Measurements from ENCODE around the gene CRYBG2. TPM values are rescaled to one million over a fixed set of nuclear protein-coding genes. Genes with fewer than 3 reads are reported as not detected.
A peak's percentile ranks its signal among the peaks of the same experiment; 100 is the strongest.

CRYBG2 gene
- total RNA-seq, 1 donor, result not detected

DNA sequence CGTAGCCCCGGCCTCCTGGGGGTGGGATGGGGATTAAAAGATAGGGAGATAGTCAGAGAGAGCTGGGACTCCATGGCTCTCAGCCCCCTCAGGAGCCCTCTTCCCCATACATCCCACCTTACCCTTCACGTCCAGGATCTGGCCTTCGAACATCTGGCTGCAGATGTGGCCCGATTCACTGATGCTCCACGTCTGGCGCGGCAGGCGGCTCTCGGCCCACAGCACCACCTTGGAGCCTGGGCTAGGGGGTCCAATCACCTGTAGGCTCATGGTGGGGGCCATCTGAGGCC lies 31.9 kb downstream of the CRYBG2 start:
- TF ChIP-seq, protein P1, sequence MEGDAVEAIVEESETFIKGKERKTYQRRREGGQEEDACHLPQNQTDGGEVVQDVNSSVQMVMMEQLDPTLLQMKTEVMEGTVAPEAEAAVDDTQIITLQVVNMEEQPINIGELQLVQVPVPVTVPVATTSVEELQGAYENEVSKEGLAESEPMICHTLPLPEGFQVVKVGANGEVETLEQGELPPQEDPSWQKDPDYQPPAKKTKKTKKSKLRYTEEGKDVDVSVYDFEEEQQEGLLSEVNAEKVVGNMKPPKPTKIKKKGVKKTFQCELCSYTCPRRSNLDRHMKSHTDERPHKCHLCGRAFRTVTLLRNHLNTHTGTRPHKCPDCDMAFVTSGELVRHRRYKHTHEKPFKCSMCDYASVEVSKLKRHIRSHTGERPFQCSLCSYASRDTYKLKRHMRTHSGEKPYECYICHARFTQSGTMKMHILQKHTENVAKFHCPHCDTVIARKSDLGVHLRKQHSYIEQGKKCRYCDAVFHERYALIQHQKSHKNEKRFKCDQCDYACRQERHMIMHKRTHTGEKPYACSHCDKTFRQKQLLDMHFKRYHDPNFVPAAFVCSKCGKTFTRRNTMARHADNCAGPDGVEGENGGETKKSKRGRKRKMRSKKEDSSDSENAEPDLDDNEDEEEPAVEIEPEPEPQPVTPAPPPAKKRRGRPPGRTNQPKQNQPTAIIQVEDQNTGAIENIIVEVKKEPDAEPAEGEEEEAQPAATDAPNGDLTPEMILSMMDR (IDR thresholded peaks at IDR 0.05; ENCODE audit: insufficient read depth, low read length), result no peak
- no peak for DNase-seq (ENCODE audit: low read depth)
- no peak overlapping the region for H3K4me3 ChIP-seq (ENCODE audit: low read depth, low read length)

GRCh38 chr1:26321315-26322041 lies 32.5 kb downstream of the CRYBG2 start:
- peak; percentile 88 for DNase-seq (ENCODE audit: low read depth)
- TF ChIP-seq, protein P1 (IDR thresholded peaks at IDR 0.05; ENCODE audit: insufficient read depth, low read length), result peak; percentile 90
- H3K4me3 ChIP-seq (ENCODE audit: low read depth, low read length), result no peak overlapping the region

DNA sequence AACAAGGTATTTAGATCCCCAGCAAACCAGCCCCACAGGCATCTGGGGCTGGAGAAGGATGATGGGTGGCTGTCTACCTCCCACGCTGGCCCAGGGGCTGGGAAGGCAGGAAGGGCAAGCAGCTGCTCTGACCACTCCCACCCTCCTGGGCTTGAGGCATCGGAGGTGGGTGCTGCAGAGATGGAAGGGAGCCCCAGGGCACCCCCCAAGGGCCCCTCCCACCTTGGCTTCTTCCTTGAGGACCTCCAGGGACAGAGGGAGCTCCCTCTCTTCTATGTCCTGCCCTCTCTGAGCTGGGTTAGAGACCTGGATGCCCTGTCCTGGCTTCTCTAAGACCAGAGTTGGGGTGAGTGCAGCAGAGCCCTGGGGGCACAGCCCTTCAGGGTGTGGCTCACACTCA lies 33.0 kb downstream of the CRYBG2 start:
- no peak overlapping the region for H3K4me3 ChIP-seq (ENCODE audit: low read depth, low read length)
- DNase-seq (ENCODE audit: low read depth), result no peak
- TF ChIP-seq, protein P1 (IDR thresholded peaks at IDR 0.05; ENCODE audit: insufficient read depth, low read length), result no peak

- TF ChIP-seq, protein P1 (IDR thresholded peaks at IDR 0.05; ENCODE audit: insufficient read depth, low read length), result no peak
- no peak for DNase-seq (ENCODE audit: low read depth)
- H3K4me3 ChIP-seq (ENCODE audit: low read depth, low read length), result no peak overlapping the region
These were observed 35.4 kb downstream of the CRYBG2 start for GRCh38 chr1:26318338-26319064.

DNA sequence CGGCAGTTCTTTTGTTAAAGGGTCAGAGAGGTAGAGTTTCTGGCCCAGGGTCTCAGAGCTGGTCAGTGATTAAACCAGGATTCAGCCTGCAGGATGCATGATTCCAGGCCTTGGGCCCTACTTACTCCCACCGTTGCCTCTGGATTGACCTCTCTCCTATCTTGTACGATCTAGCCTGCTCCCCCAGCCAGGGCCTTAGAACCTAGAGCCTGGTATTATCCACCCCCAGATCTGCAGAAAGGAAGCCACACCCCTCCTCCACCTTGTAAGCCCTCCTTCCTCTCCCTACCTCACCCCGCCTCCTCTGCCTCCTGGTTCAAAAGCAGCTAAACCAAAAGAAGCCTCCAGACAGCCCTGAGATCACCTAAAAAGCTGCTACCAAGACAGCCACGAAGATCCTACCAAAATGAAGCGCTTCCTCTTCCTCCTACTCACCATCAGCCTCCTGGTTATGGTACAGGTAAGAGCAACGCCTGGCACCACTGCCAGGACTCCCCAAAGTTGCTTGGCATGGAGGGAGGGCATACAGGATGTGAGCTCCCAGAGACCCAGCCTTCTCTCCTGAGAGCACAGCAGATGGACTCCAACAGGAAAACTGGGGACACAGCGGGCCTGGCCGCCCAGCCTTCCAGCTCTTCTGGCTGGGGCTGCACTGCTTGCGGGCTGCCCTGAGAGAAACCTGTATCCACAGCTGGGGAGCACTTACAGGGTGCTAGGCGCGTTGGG lies 36.2 kb downstream of the CRYBG2 start, which contains the start of gene CD52:
TSS of gene CD52 (plus strand) at position 347 of the 726 bp plus-strand sequence. CDS start at position 407, 60 bp downstream.
- TF ChIP-seq, protein P1 (IDR thresholded peaks at IDR 0.05; ENCODE audit: insufficient read depth, low read length), result no peak
- no peak within 1 kb of the TSS for H3K4me3 ChIP-seq (ENCODE audit: low read depth, low read length)
- no peak for DNase-seq (ENCODE audit: low read depth)

GRCh38 chr1:26317146-26317545 lies 36.8 kb downstream of the CRYBG2 start:
- no peak for DNase-seq (ENCODE audit: low read depth)
- H3K4me3 ChIP-seq (ENCODE audit: low read depth, low read length), result no peak overlapping the region
- TF ChIP-seq, protein P1 (IDR thresholded peaks at IDR 0.05; ENCODE audit: insufficient read depth, low read length), result no peak

Measured in fibroblast of the aortic adventitia (primary cell).